Neural crest cell (in vitro differentiated cells): Measurements from ENCODE around the gene NKPD1. TPM values are rescaled to one million over a fixed set of nuclear protein-coding genes. Genes with fewer than 3 reads are reported as not detected.
A peak's percentile ranks its signal among the peaks of the same experiment; 100 is the strongest.

ENCODE experiments used
- DNase-seq: peaks from one replicate; pipeline ENCODE4 v3.0.0; 2021; ENCODE audit warnings: low read depth, mixed read lengths, low spot score
- H3K27ac Mint-ChIP-seq: one replicate; pipeline ENCODE4 v1.8.0; 2021; ENCODE audit warnings: mild to moderate bottlenecking, mixed read lengths; ENCODE audit not compliant: unreplicated experiment
- H3K27me3 Mint-ChIP-seq: 2 replicates; pipeline ENCODE4 v1.8.0; 2021; ENCODE audit warnings: low read depth, mild to moderate bottlenecking, mixed read lengths
- H3K36me3 Mint-ChIP-seq: 2 replicates; pipeline ENCODE4 v1.8.0; 2021; ENCODE audit warnings: low read depth, mild to moderate bottlenecking, mixed read lengths
- H3K4me1 Mint-ChIP-seq: 2 replicates; pipeline ENCODE4 v1.8.0; 2021; ENCODE audit warnings: mixed read lengths
- H3K4me3 Mint-ChIP-seq: one replicate; pipeline ENCODE4 v1.8.0; 2021; ENCODE audit warnings: mild to moderate bottlenecking, mixed read lengths
- H3K9me3 Mint-ChIP-seq: 2 replicates; pipeline ENCODE4 v1.8.0; 2021; ENCODE audit warnings: mixed read lengths
- CTCF ChIP-seq: fragments of 200-600 bp; sonication (generic); conservative IDR thresholded peaks from 2 replicates; pipeline ENCODE4 v1.5.0; 2021; ENCODE audit warnings: antibody characterized with exemption, mild to moderate bottlenecking
- total RNA-seq: library from RNA; stranded (reverse); gene quantifications from 2 replicates; pipeline ENCODE4 v1.2.1, GENCODE V29; 2021

The NKPD1 gene
- total RNA-seq, 1 donor from 2014 or later: 0.16 TPM

- H3K4me1 Mint-ChIP-seq: peaks cover 8% of the 10 kb centered on the region
- H3K27me3 Mint-ChIP-seq: no peaks in the 10 kb centered on the region
- no peak for DNase-seq
- no peak overlapping the region for H3K27ac Mint-ChIP-seq
- no peak for TF ChIP-seq CTCF
- H3K36me3 Mint-ChIP-seq: no peaks in the 10 kb centered on the region
- H3K4me3 Mint-ChIP-seq: no peak overlapping the region
- H3K9me3 Mint-ChIP-seq: no peaks in the 10 kb centered on the region
Measured at GRCh38 chr19:45184115-45184514, 23.3 kb upstream of the NKPD1 start.

GRCh38 chr19:45182758-45183157 lies 22.0 kb upstream of the NKPD1 start:
- no peaks in the 10 kb centered on the region for H3K9me3 Mint-ChIP-seq
- H3K4me3 Mint-ChIP-seq: no peak overlapping the region
- H3K27me3 Mint-ChIP-seq: no peaks in the 10 kb centered on the region
- no peaks in the 10 kb centered on the region for H3K36me3 Mint-ChIP-seq
- H3K27ac Mint-ChIP-seq: no peak overlapping the region
- peaks cover 15% of the 10 kb centered on the region for H3K4me1 Mint-ChIP-seq
- no peak for TF ChIP-seq CTCF
- no peak for DNase-seq

GRCh38 chr19:45180936-45181335 lies 20.2 kb upstream of the NKPD1 start:
- Mint-ChIP-seq H3K9me3 (no peaks in the 10 kb centered on the region), H3K27me3 (no peaks in the 10 kb centered on the region), H3K4me3 (peak overlapping the region; percentile 83), H3K27ac (no peak overlapping the region), H3K36me3 (no peaks in the 10 kb centered on the region), H3K4me1 (peaks cover 18% of the 10 kb centered on the region)
- no peak for TF ChIP-seq CTCF
- DNase-seq: no peak

GRCh38 chr19:45179892-45180370 lies 19.1 kb upstream of the NKPD1 start:
- peaks cover 22% of the 10 kb centered on the region for H3K4me1 Mint-ChIP-seq
- TF ChIP-seq CTCF: no peak

GRCh38 chr19:45179072-45179891 lies 18.5 kb upstream of the NKPD1 start:
- no peak for DNase-seq
- H3K4me1 Mint-ChIP-seq: peaks cover 22% of the 10 kb centered on the region
- H3K27ac Mint-ChIP-seq: no peak overlapping the region
- no peak for TF ChIP-seq CTCF
- H3K9me3 Mint-ChIP-seq: no peaks in the 10 kb centered on the region
- H3K27me3 Mint-ChIP-seq: no peaks in the 10 kb centered on the region
- no peaks in the 10 kb centered on the region for H3K36me3 Mint-ChIP-seq
- peak overlapping the region; percentile 95 for H3K4me3 Mint-ChIP-seq

More at GRCh38 chr19:45179892-45180370, 19.1 kb upstream of the NKPD1 start:
- Mint-ChIP-seq H3K36me3 (no peaks in the 10 kb centered on the region), H3K4me3 (peak overlapping the region; percentile 90), H3K9me3 (no peaks in the 10 kb centered on the region), H3K27me3 (no peaks in the 10 kb centered on the region), H3K27ac (no peak overlapping the region)
- DNase-seq: no peak
